ENCODE data around the gene DDC.

Gene DDC

DNA sequence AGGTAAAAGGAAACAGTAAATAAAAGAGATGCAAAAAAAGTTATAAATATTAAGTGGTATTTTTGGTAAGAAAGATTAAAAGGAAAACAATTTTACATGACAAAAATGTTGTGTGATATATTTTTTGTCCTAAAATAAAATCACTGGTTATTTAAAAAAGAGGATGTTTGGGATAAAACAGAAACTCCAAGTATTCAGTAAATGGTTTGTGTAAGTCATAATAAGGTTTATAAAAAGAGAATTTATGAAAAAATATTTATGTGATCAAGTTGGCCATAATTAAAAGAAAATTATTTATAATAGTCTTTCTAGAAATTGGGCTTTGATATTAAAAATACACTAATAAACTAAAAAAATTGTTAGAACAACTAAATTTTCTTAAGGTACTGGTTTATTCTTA, 76.8 kb downstream of the DDC start:
- in situ Hi-C loops (cut with MboI; ENCODE audit: low sequenced_read_pairs) = no loop called here

- in situ Hi-C loops (cut with MboI; ENCODE audit: low sequenced_read_pairs) = no loop called here
Measured at GRCh38 chr7:50486512-50486911, 78.7 kb downstream of the DDC start.

DNA sequence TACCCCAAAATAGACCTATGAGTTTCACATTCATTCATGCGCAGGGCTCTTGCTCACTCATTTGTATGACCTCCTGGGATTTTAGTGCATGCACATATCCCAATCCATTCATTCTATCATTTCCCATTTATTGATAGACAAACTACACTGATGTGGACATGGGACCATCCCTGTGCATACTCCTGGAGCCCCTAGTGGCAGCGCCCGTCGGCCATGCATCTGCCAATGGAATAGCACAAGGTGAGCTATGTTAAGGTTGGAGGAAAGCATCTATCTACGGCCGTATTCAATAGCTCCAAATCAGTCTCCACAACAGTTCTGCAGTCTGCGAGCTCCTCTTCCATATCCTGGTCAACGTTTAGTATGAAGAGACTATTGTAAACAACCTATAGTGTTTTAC, 83.3 kb downstream of the DDC start:
- in situ Hi-C loops (cut with MboI; ENCODE audit: low sequenced_read_pairs) = no loop called here

GRCh38 chr7:50480797-50481196, 84.4 kb downstream of the DDC start:
- in situ Hi-C loops (cut with MboI; ENCODE audit: low sequenced_read_pairs) = no loop called here

DNA sequence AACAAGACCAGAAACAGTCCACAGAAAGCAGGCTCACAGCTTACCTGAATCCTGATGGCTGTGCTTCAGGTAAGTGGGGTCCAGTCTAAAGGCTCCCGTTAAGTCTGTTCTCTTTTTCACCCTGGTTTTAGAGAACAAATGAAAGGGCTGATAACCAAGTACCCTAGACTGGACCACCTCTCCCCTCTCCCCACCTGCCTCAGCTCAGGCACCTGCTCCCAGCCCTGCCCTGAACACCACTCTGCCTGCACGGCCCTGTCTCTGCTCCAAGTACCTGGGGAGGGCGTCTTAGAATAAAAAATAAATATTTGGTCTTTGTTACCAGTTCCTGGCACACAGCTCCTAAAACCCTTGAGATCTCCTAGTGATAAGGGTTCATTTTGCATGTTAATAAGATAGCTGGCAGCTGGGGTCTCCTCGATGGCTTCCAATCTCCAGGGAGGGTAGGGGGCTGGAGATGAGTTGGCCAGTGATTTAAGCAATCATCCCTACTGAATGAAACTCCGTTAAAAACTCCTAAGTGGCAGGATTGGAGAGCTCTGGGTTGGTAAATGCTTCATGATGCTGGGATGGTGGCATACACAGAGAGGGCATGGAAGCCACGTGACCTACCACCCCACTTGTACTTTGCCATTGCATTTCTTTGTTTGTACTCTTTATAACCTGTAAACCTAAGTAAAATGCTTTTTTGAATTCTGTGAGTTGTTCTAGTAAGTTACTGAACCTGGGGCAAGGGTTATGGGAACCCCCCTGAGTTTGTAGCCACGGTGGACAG, 85.3 kb downstream of the DDC start:
- in situ Hi-C loops (cut with MboI; ENCODE audit: low sequenced_read_pairs) = no loop called here

DNA sequence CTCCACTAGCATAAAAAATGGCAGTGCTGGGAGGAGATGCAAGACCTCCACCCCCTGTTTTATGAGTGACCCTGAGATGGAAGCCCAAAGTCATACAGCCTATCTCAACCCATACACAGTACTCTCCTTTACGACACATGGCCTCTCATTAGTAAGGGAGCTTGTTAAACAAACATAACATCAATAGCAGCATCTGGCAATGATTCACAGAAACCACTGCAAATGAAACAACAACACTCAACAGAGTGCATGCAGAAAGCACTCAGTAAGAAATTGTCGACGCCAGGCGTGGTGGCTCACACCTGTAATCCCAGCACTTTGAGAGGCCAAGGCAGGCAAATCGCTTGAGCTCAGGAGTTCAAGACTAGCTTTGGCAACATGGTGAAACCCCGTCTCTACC, 87.6 kb downstream of the DDC start:
- in situ Hi-C loops (cut with MboI; ENCODE audit: low sequenced_read_pairs) = no loop called here

DNA sequence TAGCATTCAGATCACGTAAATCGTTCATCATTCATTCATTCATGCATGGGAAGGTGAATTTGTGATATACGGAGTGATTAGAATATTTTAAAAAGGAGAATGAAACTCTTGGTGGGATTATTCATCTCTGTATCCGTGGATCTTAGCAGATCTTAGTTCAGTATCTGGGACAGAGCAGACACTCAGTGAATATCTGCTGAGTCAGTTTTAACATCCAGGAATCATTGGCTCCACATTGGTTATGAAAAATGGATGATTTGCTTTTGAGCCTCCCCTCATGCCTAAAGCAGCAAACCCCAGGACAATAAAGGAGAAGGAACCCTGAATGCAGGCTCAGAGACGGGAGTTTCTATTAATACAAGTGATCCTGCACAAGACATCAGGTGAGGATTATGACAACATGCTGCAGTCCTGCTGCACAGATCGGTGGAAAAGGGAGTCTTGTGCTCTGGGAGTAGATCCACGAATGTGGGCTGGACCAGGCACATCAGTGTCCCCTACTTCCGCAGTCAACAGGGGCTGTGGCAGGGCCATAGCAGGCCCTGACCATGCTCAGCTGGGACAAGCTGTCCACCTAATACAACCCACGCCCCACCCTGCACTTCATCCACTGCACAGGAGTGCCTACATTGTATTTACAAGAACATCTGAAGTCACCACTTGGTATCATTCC, 88.1 kb downstream of the DDC start:
- in situ Hi-C loops (cut with MboI; ENCODE audit: low sequenced_read_pairs) = no loop called here

- in situ Hi-C loops (cut with MboI; ENCODE audit: low sequenced_read_pairs) = no loop called here
Measured at GRCh38 chr7:50475340-50475739, 89.9 kb downstream of the DDC start.

- in situ Hi-C loops (cut with MboI; ENCODE audit: low sequenced_read_pairs) = loop anchor here (25.0 kb wide), 2 partner anchors 213 to 688 kb away; no protein-coding TSS in a partner anchor
Measured at GRCh38 chr7:50474382-50475160, 90.6 kb downstream of the DDC start.

DNA sequence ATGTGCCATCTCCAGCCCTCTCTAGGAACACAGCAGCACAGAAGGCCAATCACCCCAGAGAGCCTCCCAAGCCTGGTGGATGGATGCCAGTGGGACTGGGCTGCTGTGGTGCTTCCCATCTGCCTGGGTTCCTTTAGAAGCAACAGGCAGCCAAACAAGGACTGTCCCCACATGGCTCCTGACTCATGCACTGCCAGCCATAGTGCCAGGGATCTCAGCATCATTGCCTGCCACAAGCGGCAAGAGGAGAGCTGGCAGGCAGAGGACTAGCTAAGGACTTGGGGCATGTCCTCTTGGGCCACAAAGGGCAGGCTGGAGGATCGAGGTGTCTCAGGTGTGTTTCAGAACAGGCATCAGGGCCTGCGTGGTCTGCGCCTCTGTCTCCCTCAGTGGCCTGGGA, 91.7 kb downstream of the DDC start:
- in situ Hi-C loops (cut with MboI; ENCODE audit: low sequenced_read_pairs) = loop anchor here (25.0 kb wide), 2 partner anchors 214 to 689 kb away; no protein-coding TSS in a partner anchor

- in situ Hi-C loops (cut with MboI; ENCODE audit: low sequenced_read_pairs) = loop anchor here (25.0 kb wide), 2 partner anchors 215 to 690 kb away; no protein-coding TSS in a partner anchor
Measured at GRCh38 chr7:50472427-50472826, 92.8 kb downstream of the DDC start.

- in situ Hi-C loops (cut with MboI; ENCODE audit: low sequenced_read_pairs) = loop anchor here (25.0 kb wide), 2 partner anchors 215 to 690 kb away; no protein-coding TSS in a partner anchor
Measured at GRCh38 chr7:50471970-50472369, 93.2 kb downstream of the DDC start.

DNA sequence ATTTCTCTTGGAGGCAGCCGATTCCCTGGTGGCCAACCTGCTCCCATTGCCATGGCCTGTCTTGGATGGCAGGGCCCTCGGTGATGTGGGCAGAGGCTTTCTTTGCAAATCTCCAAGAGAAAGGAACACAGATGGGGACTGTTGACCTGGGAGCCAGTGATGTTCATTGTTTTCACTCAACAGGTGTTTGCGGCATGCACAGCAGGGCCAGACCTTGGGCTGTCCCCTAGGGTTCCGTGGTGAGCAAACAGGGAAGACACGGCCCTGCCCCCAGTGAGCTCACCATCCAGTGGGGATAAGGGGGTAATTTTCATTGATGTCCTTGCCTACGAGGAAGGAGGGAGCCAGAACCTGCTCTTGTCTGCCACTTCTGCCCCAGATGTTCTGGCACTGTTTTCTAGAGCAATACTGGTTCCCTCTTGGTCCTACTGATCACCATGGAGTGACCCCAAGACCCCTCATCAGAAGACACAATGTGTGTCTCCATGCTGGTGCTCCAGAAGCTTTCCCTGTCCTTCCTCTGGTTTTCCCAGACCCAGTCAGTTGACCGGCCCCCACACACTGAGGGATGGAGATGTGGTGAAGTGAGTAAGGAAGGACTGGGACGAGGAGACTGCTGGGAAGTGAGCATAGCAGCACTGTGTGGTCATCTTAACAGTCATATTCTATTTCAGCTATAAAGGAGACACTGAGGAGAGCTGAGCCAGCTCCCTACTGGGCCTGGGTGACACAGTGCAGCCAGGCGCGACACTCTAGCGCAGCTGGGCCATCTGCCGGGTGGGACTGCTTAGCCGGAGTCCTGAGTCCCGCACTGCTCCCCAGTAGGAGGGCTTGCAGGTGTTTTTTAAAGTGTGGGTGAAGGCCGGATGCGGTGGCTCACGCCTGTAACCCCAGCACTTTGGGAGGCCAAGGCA, 94.7 kb downstream of the DDC start:
- in situ Hi-C loops (cut with MboI; ENCODE audit: low sequenced_read_pairs) = loop anchor here (25.0 kb wide), 2 partner anchors 217 to 692 kb away; no protein-coding TSS in a partner anchor

GRCh38 chr7:50469181-50469580, 96.0 kb downstream of the DDC start:
- in situ Hi-C loops (cut with MboI; ENCODE audit: low sequenced_read_pairs) = loop anchor here (25.0 kb wide), 2 partner anchors 218 to 693 kb away; no protein-coding TSS in a partner anchor

DNA sequence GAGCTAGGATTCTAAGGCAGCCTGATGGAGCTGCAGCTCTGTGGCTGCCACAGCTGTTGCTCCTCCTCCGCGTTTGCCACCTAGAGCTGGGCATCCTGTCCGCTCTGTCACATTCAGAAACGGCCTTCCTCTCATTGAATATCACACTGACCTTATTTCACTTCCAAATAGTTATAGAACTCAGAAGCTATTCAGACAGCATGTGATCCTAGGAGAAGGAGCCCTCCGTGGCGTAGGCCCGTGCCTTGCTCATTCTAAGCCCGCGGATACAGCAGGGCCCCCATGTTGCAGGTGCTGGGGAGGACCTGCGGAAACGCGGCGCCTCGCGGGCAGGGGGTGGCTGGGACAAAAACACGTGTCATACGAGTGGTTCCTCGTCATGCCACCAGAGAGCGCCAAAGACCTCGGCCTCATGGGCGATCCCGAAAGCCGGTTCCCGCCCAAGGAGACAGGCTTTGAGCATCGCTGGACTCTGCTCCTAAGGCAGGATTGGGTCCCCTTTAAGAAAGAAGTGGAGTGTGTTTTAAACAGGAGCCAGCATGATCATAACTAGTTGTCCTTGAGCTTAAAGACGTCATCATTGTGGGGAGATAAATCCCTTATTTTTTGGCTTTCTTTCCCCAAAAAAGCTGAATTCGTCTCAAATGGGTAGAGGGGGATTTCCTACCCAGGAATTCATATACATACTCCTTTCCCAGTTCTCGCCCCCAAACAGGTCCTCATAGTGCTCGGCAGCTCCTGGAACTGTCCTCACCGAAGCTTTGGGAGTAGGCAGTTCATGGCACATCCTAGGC, 97.2 kb downstream of the DDC start:
- in situ Hi-C loops (cut with MboI; ENCODE audit: low sequenced_read_pairs) = loop anchor here (25.0 kb wide), 2 partner anchors 219 to 694 kb away; no protein-coding TSS in a partner anchor

DNA sequence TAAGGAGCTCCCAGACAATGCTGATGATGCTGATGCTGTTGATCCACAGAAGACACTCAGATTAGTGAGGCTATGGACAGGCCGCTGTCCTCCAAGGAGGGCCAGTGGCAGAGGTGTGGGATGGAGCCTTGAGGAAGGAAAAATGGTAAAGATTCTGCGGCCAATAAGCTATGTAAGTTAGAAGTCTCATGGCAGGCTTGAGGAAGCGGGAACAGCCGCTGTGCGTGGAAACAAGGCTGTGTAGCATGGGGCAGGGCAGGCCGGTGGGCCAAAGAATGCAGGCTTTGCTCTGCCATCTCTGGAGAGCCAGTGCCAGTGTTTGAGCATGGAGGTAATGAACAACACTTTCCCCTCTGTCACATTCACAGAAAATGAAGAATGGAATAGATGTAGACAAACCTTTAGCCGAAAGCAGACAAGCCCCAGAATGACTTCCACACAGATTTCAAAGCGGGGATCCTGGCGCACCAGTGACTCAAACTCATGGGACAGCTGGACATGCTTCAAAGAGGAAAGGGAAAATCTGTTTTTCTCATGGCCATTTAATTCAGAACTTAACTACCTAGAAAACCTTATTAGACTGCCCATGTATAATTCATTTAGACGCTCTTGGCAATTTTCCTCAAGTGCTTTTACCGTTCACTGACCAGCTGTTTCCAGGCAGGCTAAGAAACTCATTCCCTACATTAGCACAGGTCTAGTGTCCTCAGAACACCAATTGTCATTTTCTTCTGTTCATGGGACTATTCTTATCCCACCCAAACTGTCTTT, 98.2 kb downstream of the DDC start:
- in situ Hi-C loops (cut with MboI; ENCODE audit: low sequenced_read_pairs) = loop anchor here (25.0 kb wide), 2 partner anchors 220 to 695 kb away; no protein-coding TSS in a partner anchor

DNA sequence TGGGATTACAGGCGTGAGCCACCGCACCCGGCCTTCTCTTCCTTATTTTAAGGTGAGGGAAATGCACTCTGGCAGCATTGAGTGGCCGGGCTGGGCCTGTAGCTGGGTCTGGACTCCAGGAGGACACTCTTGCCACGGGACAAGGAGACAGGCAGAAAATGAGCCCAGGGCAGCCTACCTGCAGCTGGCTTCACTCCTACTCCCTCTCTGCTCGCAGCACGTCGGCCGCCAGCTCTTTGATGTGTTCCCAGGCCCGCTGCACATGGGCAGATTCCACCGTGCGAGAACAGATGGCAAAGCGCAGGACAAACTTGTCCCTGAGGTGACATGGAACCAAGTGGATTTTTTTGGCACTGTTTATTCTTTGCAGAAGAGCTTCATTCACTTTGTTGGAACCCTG, 102.2 kb downstream of the DDC start:
- in situ Hi-C loops (cut with MboI; ENCODE audit: low sequenced_read_pairs) = loop anchor here (25.0 kb wide), 2 partner anchors 224 to 699 kb away; no protein-coding TSS in a partner anchor

- in situ Hi-C loops (cut with MboI; ENCODE audit: low sequenced_read_pairs) = loop anchor here (25.0 kb wide), 2 partner anchors 225 to 700 kb away; no protein-coding TSS in a partner anchor
Measured at GRCh38 chr7:50462361-50462760, 102.8 kb downstream of the DDC start.

Data from HL-60/S4 treated with phorbol 12-myristate 13-acetate at 8.2 ng/mL for 4 days and 3 days (cell line).